HCT116 (cell line): ENCODE data around the gene DPY30. TPM values are rescaled to one million over a fixed set of nuclear protein-coding genes. Genes with fewer than 3 reads are reported as not detected.
A peak's percentile ranks its signal among the peaks of the same experiment; 100 is the strongest.

Experiments used
- ATAC-seq: fragments of 200-7000 bp; cut with Tn5 transposase; 2 replicates; pipeline ENCODE4 v1.9.1; 2020; ENCODE audit warnings: mild to moderate bottlenecking, moderate library complexity
- BruUV-seq: library from RNA; stranded (reverse); fragments of 400-500 nt; replicated peaks from 2 replicates; lab custom pipeline; 2021; lab: Mats Ljungman, UMichigan
- CTCF ChIA-PET: fragments of 300-600 bp; sonication (Branson Sonifier 250); formaldehyde crosslinking; loops from one replicate; lab custom pipeline; 2021; ENCODE audit warnings: antibody characterized with exemption; lab: Charles Lee
- POLR2A ChIA-PET: fragments of 300-600, 350-600 bp; sonication (Branson Sonifier 250); formaldehyde crosslinking; loops from one replicate; lab custom pipeline; 2021; ENCODE audit warnings: antibody characterized with exemption; lab: Charles Lee
- RAD21 ChIA-PET, 2 experiments: fragments of 300-600 bp; sonication (Branson Sonifier 250); formaldehyde crosslinking; loops; one replicate each; lab custom pipeline; 2023; ENCODE audit warnings: low total read pairs in 2 of 2; ENCODE audit not compliant: uncharacterized antibody in 2 of 2, unreplicated experiment in 2 of 2, low non-redundant PET in 1 of 2; lab: Charles Lee
- DNase-seq: peaks from one replicate; pipeline ENCODE4 v3.0.0-alpha.2; 2010; ENCODE audit warnings: low read depth, low spot score
- H2AFZ ChIP-seq: fragments of 200-600 bp; shearing (Covaris generic), sonication (generic); 2 replicates; pipeline ENCODE4 v1.6.1; 2017; ENCODE audit warnings: low read depth, mixed run types, mixed read lengths, antibody characterized with exemption, low read length; ENCODE audit not compliant: poor library complexity, severe bottlenecking
- H3K27ac ChIP-seq: 2 replicates; pipeline ENCODE4 v1.5.1; 2012; ENCODE audit warnings: low read depth, low read length
- H3K27me3 ChIP-seq: fragments of 200-600 bp; sonication (generic); 2 replicates; pipeline ENCODE4 v1.6.1; 2016; ENCODE audit warnings: mixed run types, low read length, mixed read lengths; ENCODE audit not compliant: insufficient read depth
- H3K36me3 ChIP-seq, 2 experiments: fragments of 200-500 bp in 1 of 2; fragments of 200-600 bp in 1 of 2; sonication (Bioruptor generic) in 1 of 2; sonication (generic) in 1 of 2; 2 replicates each; pipeline versions ENCODE4 v1.5.1 to v1.6.1; 2014 to 2016; ENCODE audit warnings: low read length in 2 of 2, inconsistent platforms in 1 of 2, mixed read lengths in 1 of 2, mixed run types in 1 of 2; ENCODE audit not compliant: insufficient read depth in 2 of 2, control insufficient read depth in 1 of 2
- H3K4me1 ChIP-seq, 2 experiments: fragments of 200-600 bp in 1 of 2; sonication (generic) in 1 of 2; 2 replicates each; pipeline versions ENCODE4 v1.5.1 to v1.6.1; 2012 to 2017; ENCODE audit warnings: low read length in 2 of 2, inconsistent platforms in 1 of 2, mild to moderate bottlenecking in 1 of 2, mixed read lengths in 1 of 2, mixed run types in 1 of 2, moderate library complexity in 1 of 2; ENCODE audit not compliant: insufficient read depth in 2 of 2, control insufficient read depth in 1 of 2
- H3K4me2 ChIP-seq: fragments of 200-600 bp; sonication (generic); 2 replicates; pipeline ENCODE4 v1.6.1; 2017; ENCODE audit warnings: mixed run types, low read length, mixed read lengths
- H3K4me3 ChIP-seq, 2 experiments: fragments of 200-600 bp in 1 of 2; sonication (generic) in 1 of 2; replicated peaks in 1 of 2; 2 replicates each; pipeline ENCODE4 v1.5.1; 2011 to 2016; ENCODE audit warnings: low read length in 2 of 2, control low read depth in 1 of 2, low read depth in 1 of 2, mild to moderate bottlenecking in 1 of 2, mixed read lengths in 1 of 2, mixed run types in 1 of 2
- H3K79me2 ChIP-seq: fragments of 200-600 bp; sonication (generic); 2 replicates; pipeline ENCODE4 v1.6.1; 2017; ENCODE audit warnings: mild to moderate bottlenecking, mixed run types, low read length, moderate library complexity, mixed read lengths; ENCODE audit not compliant: insufficient read depth
- H3K9ac ChIP-seq: fragments of 200-600 bp; sonication (generic); 2 replicates; pipeline ENCODE4 v1.6.1; 2016; ENCODE audit warnings: low read length, mixed read lengths
- H3K9me2 ChIP-seq: fragments of 200-600 bp; sonication (generic), shearing (Covaris generic); 2 replicates; pipeline ENCODE4 v1.6.1; 2017; ENCODE audit warnings: mixed run types, mild to moderate bottlenecking, moderate library complexity; ENCODE audit not compliant: insufficient read depth
- H3K9me3 ChIP-seq, 2 experiments: fragments of 200-500 bp in 1 of 2; fragments of 200-600 bp in 1 of 2; sonication (Bioruptor generic) in 1 of 2; sonication (generic) in 1 of 2; 2 replicates each; pipeline ENCODE4 v1.6.1; 2014 to 2017; ENCODE audit warnings: low read length in 2 of 2, mixed read lengths in 2 of 2, inconsistent platforms in 1 of 2, low read depth in 1 of 2, mild to moderate bottlenecking in 1 of 2, mixed run types in 1 of 2, moderate library complexity in 1 of 2; ENCODE audit not compliant: control insufficient read depth in 1 of 2, insufficient read depth in 1 of 2
- H4K20me1 ChIP-seq: fragments of 200-600 bp; sonication (generic), shearing (Covaris generic); 2 replicates; pipeline ENCODE4 v1.6.1; 2017; ENCODE audit warnings: mixed run types, mild to moderate bottlenecking, moderate library complexity; ENCODE audit not compliant: insufficient read depth
- CBX3 ChIP-seq: IDR thresholded peaks from 2 replicates; pipeline ENCODE4 v1.6.1; 2012; ENCODE audit warnings: low read depth
- CEBPB ChIP-seq: IDR thresholded peaks from 2 replicates; pipeline ENCODE4 v1.6.1; 2012; ENCODE audit warnings: low read depth
- CTCF ChIP-seq, 3 experiments: fragments of 200-600 bp in 1 of 3; sonication (generic) in 1 of 3; IDR thresholded peaks in 2 of 3; conservative IDR thresholded peaks in 1 of 3; 2 replicates each; pipeline ENCODE4 v1.5.1; 2012 to 2017; ENCODE audit warnings: low read depth in 2 of 3, low read length in 2 of 3, antibody characterized with exemption in 1 of 3, borderline replicate concordance in 1 of 3, control low read depth in 1 of 3, mild to moderate bottlenecking in 1 of 3, mixed read lengths in 1 of 3, mixed run types in 1 of 3, moderate library complexity in 1 of 3; ENCODE audit not compliant: insufficient read depth in 1 of 3
- EZH2phosphoT487 ChIP-seq: fragments of 200-600 bp; IDR thresholded peaks from 2 replicates; pipeline ENCODE4 v1.6.1; 2018; ENCODE audit warnings: antibody characterized with exemption, borderline replicate concordance
- POLR2A ChIP-seq: IDR thresholded peaks from 2 replicates; pipeline ENCODE4 v1.7.0; 2011; ENCODE audit warnings: borderline replicate concordance; ENCODE audit not compliant: insufficient read depth, insufficient read length; ENCODE audit errors: extremely low read depth
- POLR2AphosphoS5 ChIP-seq: IDR thresholded peaks from 2 replicates; pipeline ENCODE4 v1.6.1; 2011; ENCODE audit warnings: mild to moderate bottlenecking, low read depth, low read length, moderate library complexity
- SIN3A ChIP-seq: IDR thresholded peaks from 2 replicates; pipeline ENCODE4 v1.6.1; 2012; ENCODE audit warnings: low read depth
- SRF ChIP-seq: IDR thresholded peaks from 2 replicates; pipeline ENCODE4 v1.6.1; 2012; ENCODE audit warnings: low read depth
- TCF7L2 ChIP-seq: IDR thresholded peaks from 2 replicates; pipeline ENCODE4 v1.7.0; 2011; ENCODE audit warnings: borderline replicate concordance, inconsistent platforms; ENCODE audit not compliant: insufficient read depth, insufficient read length; ENCODE audit errors: extremely low read depth
- YY1 ChIP-seq: IDR thresholded peaks from 2 replicates; pipeline ENCODE4 v1.6.1; 2011; ENCODE audit warnings: low read length, low read depth, moderate library complexity, mild to moderate bottlenecking; ENCODE audit not compliant: insufficient replicate concordance; ENCODE audit errors: extremely low read depth
- ZFX ChIP-seq: fragments of 450-650 bp; IDR thresholded peaks from 2 replicates; pipeline ENCODE4 v1.6.1; 2017
- ZNF274 ChIP-seq: fragments of 200-500 bp; sonication (Bioruptor generic); IDR thresholded peaks from 2 replicates; pipeline ENCODE4 v1.6.1; 2014; ENCODE audit warnings: mild to moderate bottlenecking, low read depth, low read length, inconsistent platforms
- intact Hi-C: fragments of 100-400 bp; cut with micrococcal nuclease; formaldehyde crosslinking; loops from 2 replicates; pipeline ENCODE4 v1.10.0; 2022
- total RNA-seq: library from RNA; stranded (reverse); gene quantifications from one replicate; pipeline ENCODE4 v1.2.1, GENCODE V29; 2021; ENCODE audit not compliant: unreplicated experiment
- TF ChIP-seq, protein P1 (sequence below): IDR thresholded peaks from 2 replicates; pipeline ENCODE4 v1.6.1; 2012

Gene DPY30
- total RNA-seq, 1 experiment from 2014 or later, result 79.5 TPM

GRCh38 chr2:32009516-32010256 lies 29.9 kb downstream of the DPY30 start:
- Histone ChIP-seq H3K36me3 (no peaks in the 10 kb centered on the region), H3K27me3 (no peaks in the 10 kb centered on the region), H3K9ac (peak overlapping the region; percentile 90), H3K4me3 (peak overlapping the region; percentile 81 to 93), H3K79me2 (peaks cover 51% of the 10 kb centered on the region), H3K4me1 (peaks cover 13 to 29% of the 10 kb centered on the region in 2 experiments; a peak in 3 of 4 replicates), H3K9me2 (no peaks in the 10 kb centered on the region), H4K20me1 (peaks cover 15% of the 10 kb centered on the region; the same call in 1 of the 2 replicates), H3K9me3 (no peaks in the 10 kb centered on the region), H2AFZ (no peak overlapping the region), H3K27ac (peak overlapping the region; percentile 91)
- BruUV-seq, result no TSS peak
- RAD21 ChIA-PET, result no interaction called here
- intact Hi-C loops, result loop anchor here (10.0 kb wide), 1 partner anchor 155 kb away; the partner anchor contains the start of gene SLC30A6
- POLR2A ChIA-PET, result no interaction called here
- CTCF ChIA-PET, result no interaction called here
- no peak for DNase-seq
- TF ChIP-seq SRF (no peak), ZFX (peak; percentile 53)
- TF ChIP-seq, all 23 proteins: peak for 1
- peak overlapping the region; percentile 62 for H3K4me2 ChIP-seq
- ATAC-seq, result peak; percentile 16; the same call in 1 of the 2 replicates

- ChIA-PET RAD21 (no interaction called here), CTCF (no interaction called here), POLR2A (interaction anchor here (1.1 kb wide), 1 partner anchor 31 kb away, joined by 6 read pairs; the partner anchor contains the start of gene DPY30)
- no peak for TF ChIP-seq ZNF274
- no peak for TF ChIP-seq POLR2A
- TF ChIP-seq TCF7L2, result no peak
- no peak for TF ChIP-seq CEBPB
- no peak for TF ChIP-seq POLR2AphosphoS5
- no peak for TF ChIP-seq SRF
- TF ChIP-seq, protein P1, sequence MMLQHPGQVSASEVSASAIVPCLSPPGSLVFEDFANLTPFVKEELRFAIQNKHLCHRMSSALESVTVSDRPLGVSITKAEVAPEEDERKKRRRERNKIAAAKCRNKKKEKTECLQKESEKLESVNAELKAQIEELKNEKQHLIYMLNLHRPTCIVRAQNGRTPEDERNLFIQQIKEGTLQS, result no peak
- TF ChIP-seq YY1, result no peak
- TF ChIP-seq EZH2phosphoT487, result no peak
- TF ChIP-seq CTCF (IDR thresholded peaks at IDR 0.05 in 2 of 3, conservative IDR thresholded peaks at IDR 0.05 in 1 of 3; ENCODE audit: borderline replicate concordance in 1 of 3, insufficient read depth in 1 of 3, low read depth in 2 of 3, low read length in 2 of 3), result no peak
- no peak for TF ChIP-seq ZFX
- TF ChIP-seq CBX3, result no peak
- no peak for TF ChIP-seq SIN3A
- peak overlapping the region; percentile 90 for H3K9ac ChIP-seq
- H3K9me3 ChIP-seq, result no peaks in the 10 kb centered on the region
- H3K4me2 ChIP-seq, result peak overlapping the region; percentile 62
- H3K4me1 ChIP-seq, result peaks cover 13 to 29% of the 10 kb centered on the region in 2 experiments; a peak in 3 of 4 replicates
- no peaks in the 10 kb centered on the region for H3K36me3 ChIP-seq
- H2AFZ ChIP-seq, result no peak overlapping the region
- H3K79me2 ChIP-seq, result peaks cover 58% of the 10 kb centered on the region
- peaks cover 15% of the 10 kb centered on the region; the same call in 1 of the 2 replicates for H4K20me1 ChIP-seq
- peak overlapping the region; percentile 81 to 93 for H3K4me3 ChIP-seq
- peak overlapping the region; percentile 91 for H3K27ac ChIP-seq
- no peak for ATAC-seq
- BruUV-seq, result TSS peak; percentile 50
- no peaks in the 10 kb centered on the region for H3K27me3 ChIP-seq
- H3K9me2 ChIP-seq, result no peaks in the 10 kb centered on the region
- no peak for DNase-seq
- intact Hi-C loops, result no loop called here
Observed at GRCh38 chr2:32008805-32009515, 30.6 kb downstream of the DPY30 start.
